Measurements from ENCODE around the gene LGR6. TPM values are rescaled to one million over a fixed set of nuclear protein-coding genes. Genes with fewer than 3 reads are reported as not detected.
"Not testable (repeated sequence)": the region's sequence is repeated elsewhere in the genome, so short reads cannot be mapped to it uniquely, and the experiment has no call there.

Gene LGR6
- total RNA-seq, result under 1 TPM in 1 of 4 donors, not detected in 3; 0.15 TPM

GRCh38 chr1:202193614-202194327, at the start of gene LGR6:
LGR6 (plus strand) TSS chr1:202193799; CDS start chr1:202193990, 191 bp downstream.
- TF ChIP-seq POLR2A (IDR thresholded peaks at IDR 0.05), result no peak
- TF ChIP-seq CTCF (IDR thresholded peaks at IDR 0.05 in 4 of 5, conservative IDR thresholded peaks at IDR 0.05 in 1 of 5), result no peak
- no peak for DNase-seq
- peak in 1 of 2 donors; percentile 12 for ATAC-seq
- H3K4me3 ChIP-seq, result peak within 1 kb of the TSS in 1 of 4 donors; percentile 0
- H3K4me1 ChIP-seq, result no peaks in the 10 kb centered on the region
- intact Hi-C loops (cut with DNase I; ENCODE audit: low total_unique reads) (loop anchor here (1.0 kb wide), 1 partner anchor 122 kb away; no protein-coding TSS in a partner anchor), in situ Hi-C loops (cut with MboI; ENCODE audit: low sequenced_read_pairs in 4 of 4) (loop anchor here in 2 of 4 donors (10.0 kb wide), 1 partner anchor 121 kb away; no protein-coding TSS in a partner anchor)
- no peaks in the 10 kb centered on the region for H3K36me3 ChIP-seq
- H3K9me3 ChIP-seq, result no peaks in the 10 kb centered on the region
- no peak within 1 kb of the TSS for H3K27ac ChIP-seq
- H3K27me3 ChIP-seq, result peaks cover 7 to 18% (median 11%) of the 10 kb centered on the region in 3 donors

- intact Hi-C loops (cut with DNase I; ENCODE audit: low total_unique reads), result no loop called here
- H3K36me3 ChIP-seq, result no peaks in the 10 kb centered on the region
- TF ChIP-seq CTCF (IDR thresholded peaks at IDR 0.05 in 4 of 5, conservative IDR thresholded peaks at IDR 0.05 in 1 of 5) (no peak), POLR2A (IDR thresholded peaks at IDR 0.05) (peak; percentile 66 to 67)
- peaks cover 25 to 31% of the 10 kb centered on the region in 2 donors for H3K4me1 ChIP-seq
- DNase-seq (peak; percentile 40 to 45), ATAC-seq (peak; percentile 79 to 80)
- H3K27ac ChIP-seq, result peak within 1 kb of the TSS; percentile 81 to 92 (median 87)
- in situ Hi-C loops (cut with MboI; ENCODE audit: low sequenced_read_pairs in 4 of 4), result loop anchor here in 3 of 4 donors (25.0 kb wide), 1 partner anchor 257 kb away; the partner anchor contains the start of gene SHISA4 (in 3 of the 3)
- H3K4me3 ChIP-seq, result peak within 1 kb of the TSS; percentile 65 to 97 (median 86)
- H3K27me3 ChIP-seq, result no peaks in the 10 kb centered on the region
- H3K9me3 ChIP-seq, result no peaks in the 10 kb centered on the region
These were observed 49.1 kb upstream of the LGR6 start, which contains the start of gene ARL8A for GRCh38 chr1:202144402-202145067. ARL8A (minus strand) TSS chr1:202144737; CDS start chr1:202144572, 165 bp downstream.

- Histone ChIP-seq H3K36me3 (no peaks in the 10 kb centered on the region), H3K4me1 (peaks cover 25 to 31% of the 10 kb centered on the region in 2 donors), H3K9me3 (no peaks in the 10 kb centered on the region), H3K27ac (peak overlapping the region; percentile 81 to 92 (median 87)), H3K27me3 (no peaks in the 10 kb centered on the region), H3K4me3 (peak overlapping the region; percentile 65 to 97 (median 86))
- in situ Hi-C loops (cut with MboI; ENCODE audit: low sequenced_read_pairs in 4 of 4), result loop anchor here in 3 of 4 donors (25.0 kb wide), 1 partner anchor 258 kb away; the partner anchor contains the start of gene SHISA4 (in 3 of the 3)
- intact Hi-C loops (cut with DNase I; ENCODE audit: low total_unique reads), result no loop called here
- DNase-seq (no peak), ATAC-seq (peak in 1 of 2 donors; percentile 25)
- TF ChIP-seq CTCF (IDR thresholded peaks at IDR 0.05 in 4 of 5, conservative IDR thresholded peaks at IDR 0.05 in 1 of 5) (no peak), POLR2A (IDR thresholded peaks at IDR 0.05) (no peak)
These were observed 48.4 kb upstream of the LGR6 start for GRCh38 chr1:202145068-202145743.

- H3K27ac ChIP-seq, result peak overlapping the region in 1 of 4 donors; percentile 92
- H3K36me3 ChIP-seq; H3K9me3 ChIP-seq; DNase-seq; H3K4me3 ChIP-seq; intact Hi-C loops (cut with DNase I; ENCODE audit: low total_unique reads); H3K27me3 ChIP-seq; ATAC-seq: not testable (repeated sequence)
- H3K4me1 ChIP-seq, result peaks cover 24 to 30% of the 10 kb centered on the region in 2 donors
- in situ Hi-C loops (cut with MboI; ENCODE audit: low sequenced_read_pairs in 4 of 4), result loop anchor here in 3 of 4 donors (25.0 kb wide), 1 partner anchor 258 kb away; the partner anchor contains the start of gene SHISA4 (in 3 of the 3)
These were observed 47.9 kb upstream of the LGR6 start for GRCh38 chr1:202145744-202146140.
